Peyer's patch (tissue), 4 donors: Measurements from ENCODE around the gene SHC4. TPM values are rescaled to one million over a fixed set of nuclear protein-coding genes. Genes with fewer than 3 reads are reported as not detected.

Experiments
- DNase-seq, 3 donors: peaks; one replicate each; pipeline ENCODE4 v3.0.0-alpha.2; 2017 to 2019
- H3K27ac ChIP-seq, 4 donors: fragments of 200-600 bp; sonication (generic); one replicate each; pipeline ENCODE4 v1.5.1; 2016 to 2019
- H3K27me3 ChIP-seq, 2 donors: fragments of 200-600 bp; sonication (generic); one replicate each; pipeline ENCODE4 v1.5.1; 2019
- H3K36me3 ChIP-seq, 3 donors: fragments of 200-600 bp; sonication (generic); one replicate each; pipeline ENCODE4 v1.5.1; 2016 to 2019
- H3K4me1 ChIP-seq, 4 donors: fragments of 200-600 bp; sonication (generic); one replicate each; pipeline ENCODE4 v1.5.1; 2016 to 2019
- H3K4me3 ChIP-seq, 4 donors: fragments of 200-600 bp; sonication (generic); 1 replicate in 3 of 4; 2 replicates in 1 of 4; pipeline ENCODE4 v1.5.1; 2016 to 2019; ENCODE audit warnings: mild to moderate bottlenecking in 1 of 4
- H3K9me3 ChIP-seq, 4 donors: fragments of 200-600 bp; sonication (generic); one replicate each; pipeline ENCODE4 v1.5.1; 2016 to 2019; ENCODE audit warnings: mild to moderate bottlenecking in 1 of 4
- POLR2A ChIP-seq, 2 donors: fragments of 450-650 bp; IDR thresholded peaks; one replicate each; pipeline ENCODE4 v1.5.1; 2017; ENCODE audit warnings: antibody characterized with exemption in 2 of 2, mild to moderate bottlenecking in 2 of 2, moderate library complexity in 2 of 2
- total RNA-seq, 4 donors: library from RNA; depleted of rRNA; stranded (reverse); fragments of >200 nt; gene quantifications; one replicate each; pipeline ENCODE4 v1.1.0, GENCODE V29; 2016
- TF ChIP-seq, protein P1 (sequence below), 6 experiments: fragments of 450-650 bp in 4 of 6; fragments of 200-600 bp in 2 of 6; sonication (generic) in 1 of 6; IDR thresholded peaks; one replicate each; pipeline ENCODE4 v1.5.1; 2017 to 2019; ENCODE audit warnings: antibody characterized with exemption in 6 of 6, mild to moderate bottlenecking in 3 of 6, moderate library complexity in 1 of 6

Gene SHC4
- total RNA-seq, 4 donors from 2014 or later = 0.66 TPM; not detected in 3

DNA sequence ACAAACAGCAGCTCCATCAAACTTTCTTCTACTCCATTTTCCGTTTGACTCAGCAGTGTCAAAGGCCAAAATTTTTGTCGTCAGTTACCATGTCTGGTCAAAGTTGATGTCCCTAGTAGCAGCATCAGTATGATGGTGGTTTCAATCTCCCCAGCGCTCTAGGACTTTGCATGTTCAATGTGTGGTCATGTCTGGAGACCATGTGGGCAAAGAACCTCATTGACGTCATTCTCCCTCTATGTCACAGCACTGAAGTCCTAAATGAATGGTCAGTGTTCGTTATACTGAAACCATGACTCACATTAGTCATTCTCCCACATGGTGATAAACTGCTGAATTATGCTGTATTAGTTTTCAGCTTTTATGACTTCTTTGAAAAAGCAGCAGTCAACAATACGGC lies 23.2 kb downstream of the SHC4 start:
- Histone ChIP-seq H3K4me3 (no peak overlapping the region), H3K27me3 (no peaks in the 10 kb centered on the region), H3K36me3 (no peaks in the 10 kb centered on the region), H3K9me3 (no peaks in the 10 kb centered on the region), H3K4me1 (no peaks in the 10 kb centered on the region), H3K27ac (no peak overlapping the region)
- no peak for DNase-seq
- TF ChIP-seq, protein P1, sequence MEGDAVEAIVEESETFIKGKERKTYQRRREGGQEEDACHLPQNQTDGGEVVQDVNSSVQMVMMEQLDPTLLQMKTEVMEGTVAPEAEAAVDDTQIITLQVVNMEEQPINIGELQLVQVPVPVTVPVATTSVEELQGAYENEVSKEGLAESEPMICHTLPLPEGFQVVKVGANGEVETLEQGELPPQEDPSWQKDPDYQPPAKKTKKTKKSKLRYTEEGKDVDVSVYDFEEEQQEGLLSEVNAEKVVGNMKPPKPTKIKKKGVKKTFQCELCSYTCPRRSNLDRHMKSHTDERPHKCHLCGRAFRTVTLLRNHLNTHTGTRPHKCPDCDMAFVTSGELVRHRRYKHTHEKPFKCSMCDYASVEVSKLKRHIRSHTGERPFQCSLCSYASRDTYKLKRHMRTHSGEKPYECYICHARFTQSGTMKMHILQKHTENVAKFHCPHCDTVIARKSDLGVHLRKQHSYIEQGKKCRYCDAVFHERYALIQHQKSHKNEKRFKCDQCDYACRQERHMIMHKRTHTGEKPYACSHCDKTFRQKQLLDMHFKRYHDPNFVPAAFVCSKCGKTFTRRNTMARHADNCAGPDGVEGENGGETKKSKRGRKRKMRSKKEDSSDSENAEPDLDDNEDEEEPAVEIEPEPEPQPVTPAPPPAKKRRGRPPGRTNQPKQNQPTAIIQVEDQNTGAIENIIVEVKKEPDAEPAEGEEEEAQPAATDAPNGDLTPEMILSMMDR (IDR thresholded peaks at IDR 0.05) = no peak
- TF ChIP-seq POLR2A (IDR thresholded peaks at IDR 0.05) = no peak

DNA sequence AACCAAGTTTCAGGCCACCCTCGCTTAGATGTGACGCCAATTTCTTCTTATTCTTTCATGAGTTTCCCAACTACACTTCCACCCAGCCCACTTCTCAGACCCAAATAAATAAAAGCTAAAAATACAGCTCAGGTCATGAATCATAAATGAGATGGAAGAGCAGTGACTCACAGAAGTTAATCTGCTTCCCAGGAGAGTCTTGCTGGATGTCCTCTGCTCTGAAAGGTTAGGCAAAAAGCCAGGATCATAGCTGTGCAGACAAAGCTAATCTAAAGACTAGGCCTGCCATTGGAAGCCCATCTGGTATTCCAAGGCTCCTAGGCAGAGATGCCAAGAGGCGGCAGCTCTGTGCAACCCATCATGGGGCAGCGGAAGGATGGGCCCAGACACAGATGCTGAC lies 24.1 kb downstream of the SHC4 start:
- no peak overlapping the region for H3K27ac ChIP-seq
- H3K4me3 ChIP-seq = no peak overlapping the region
- no peaks in the 10 kb centered on the region for H3K27me3 ChIP-seq
- H3K9me3 ChIP-seq = no peaks in the 10 kb centered on the region
- TF ChIP-seq, protein P1 (IDR thresholded peaks at IDR 0.05) = no peak
- no peak for TF ChIP-seq POLR2A (IDR thresholded peaks at IDR 0.05)
- no peaks in the 10 kb centered on the region for H3K36me3 ChIP-seq
- DNase-seq = no peak
- no peaks in the 10 kb centered on the region for H3K4me1 ChIP-seq

DNA sequence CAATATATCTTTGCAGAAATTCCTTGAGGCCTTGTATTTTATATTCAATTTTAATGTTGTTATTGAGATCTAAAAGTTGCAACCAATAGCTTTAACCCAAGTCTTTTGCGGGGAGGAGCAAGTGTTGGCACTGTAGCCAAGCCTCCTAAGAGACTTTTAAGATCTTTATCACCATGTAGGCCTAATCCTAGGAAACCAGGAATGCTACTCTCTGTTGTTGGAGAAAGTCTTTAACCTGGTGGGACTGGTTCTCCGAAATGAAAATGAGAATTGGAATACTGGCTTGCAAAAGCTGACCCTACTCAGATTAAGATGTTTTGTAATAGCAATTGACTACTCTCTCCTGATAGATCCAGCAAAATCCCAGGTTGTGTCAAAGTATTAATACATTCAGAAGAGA lies 25.8 kb downstream of the SHC4 start:
- no peaks in the 10 kb centered on the region for H3K4me1 ChIP-seq
- no peak overlapping the region for H3K27ac ChIP-seq
- no peak overlapping the region for H3K4me3 ChIP-seq
- H3K27me3 ChIP-seq = no peaks in the 10 kb centered on the region
- DNase-seq = no peak
- H3K36me3 ChIP-seq = no peaks in the 10 kb centered on the region
- TF ChIP-seq, protein P1 (IDR thresholded peaks at IDR 0.05) = no peak
- TF ChIP-seq POLR2A (IDR thresholded peaks at IDR 0.05) = no peak
- H3K9me3 ChIP-seq = no peaks in the 10 kb centered on the region

DNA sequence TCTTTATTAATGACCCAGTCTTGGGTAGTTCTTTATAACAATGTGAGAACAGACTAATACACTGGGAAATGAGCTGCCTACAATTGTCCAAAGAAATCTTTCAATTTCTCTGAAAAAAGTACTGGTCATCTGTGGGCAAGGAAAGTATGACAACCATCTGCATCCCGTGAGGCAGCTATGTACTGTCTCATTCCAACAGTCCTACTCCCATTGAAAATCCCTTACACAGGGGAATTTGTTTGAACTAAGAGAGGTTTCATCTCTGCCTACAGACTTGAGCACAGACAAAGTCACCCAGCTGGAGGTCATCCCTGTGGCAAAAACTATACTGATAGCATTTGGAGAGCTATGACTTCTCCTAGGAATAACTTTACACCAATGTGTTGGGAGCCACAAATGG lies 27.1 kb downstream of the SHC4 start:
- Histone ChIP-seq H3K36me3 (no peaks in the 10 kb centered on the region), H3K27me3 (no peaks in the 10 kb centered on the region), H3K4me1 (no peaks in the 10 kb centered on the region), H3K4me3 (no peak overlapping the region), H3K9me3 (no peaks in the 10 kb centered on the region), H3K27ac (no peak overlapping the region)
- TF ChIP-seq, protein P1 (IDR thresholded peaks at IDR 0.05) = no peak
- no peak for DNase-seq

DNA sequence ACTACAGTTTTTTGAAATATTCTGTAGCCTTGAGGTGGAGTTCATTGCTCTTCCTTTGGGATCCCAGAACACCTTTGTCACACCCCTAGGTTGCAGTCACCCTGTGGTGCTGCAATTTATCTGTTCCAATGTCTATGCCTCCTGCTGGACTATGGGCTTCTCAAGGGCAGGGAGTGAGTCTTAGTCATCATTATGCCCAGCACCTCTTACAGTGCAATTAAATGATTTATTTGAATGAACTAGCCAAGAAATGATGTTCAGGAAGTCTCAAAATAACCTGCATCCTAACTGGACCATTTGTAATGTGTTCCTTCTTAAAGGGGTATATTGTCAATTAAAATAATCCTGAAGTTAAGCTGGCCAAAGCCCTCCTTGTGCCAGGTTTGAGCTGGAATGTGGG lies 28.5 kb downstream of the SHC4 start:
- Histone ChIP-seq H3K9me3 (no peaks in the 10 kb centered on the region), H3K4me3 (no peak overlapping the region), H3K4me1 (no peaks in the 10 kb centered on the region), H3K36me3 (no peaks in the 10 kb centered on the region), H3K27me3 (no peaks in the 10 kb centered on the region), H3K27ac (no peak overlapping the region)
- no peak for TF ChIP-seq POLR2A (IDR thresholded peaks at IDR 0.05)
- TF ChIP-seq, protein P1 (IDR thresholded peaks at IDR 0.05) = no peak
- DNase-seq = no peak

DNA sequence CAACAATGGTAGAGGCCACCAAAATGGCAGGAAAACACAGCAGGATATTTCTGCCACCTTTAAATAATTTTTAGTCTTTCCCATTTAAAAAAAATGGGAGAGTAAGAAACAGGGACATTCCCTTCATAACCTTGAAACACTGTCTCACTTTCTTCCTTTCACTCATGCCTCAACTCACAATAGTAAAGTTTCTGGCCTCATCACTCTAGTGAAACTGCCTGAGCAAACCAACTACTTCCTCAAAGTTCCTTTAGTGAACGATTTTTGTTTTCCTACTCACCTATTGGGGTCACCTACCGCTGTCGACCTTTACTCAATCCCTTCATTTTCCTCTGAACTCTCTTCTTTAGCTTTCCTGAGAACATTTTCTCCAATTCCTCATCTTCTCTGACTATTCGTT lies 33.0 kb downstream of the SHC4 start:
- Histone ChIP-seq H3K4me3 (no peak overlapping the region), H3K9me3 (no peaks in the 10 kb centered on the region), H3K27ac (no peak overlapping the region), H3K4me1 (no peaks in the 10 kb centered on the region), H3K36me3 (no peaks in the 10 kb centered on the region), H3K27me3 (no peaks in the 10 kb centered on the region)
- TF ChIP-seq, protein P1 (IDR thresholded peaks at IDR 0.05) = no peak
- no peak for TF ChIP-seq POLR2A (IDR thresholded peaks at IDR 0.05)
- no peak for DNase-seq
